MM.1S (cell line): ENCODE data around the gene TBX19.
A peak's percentile ranks its signal among the peaks of the same experiment; 100 is the strongest.

Experiments
- DNase-seq: peaks from one replicate; pipeline ENCODE4 v3.0.0-alpha.2; 2015
- H2AFZ ChIP-seq: fragments of 300-600 bp; sonication (generic); 2 replicates; pipeline ENCODE4 v1.6.0; 2016; ENCODE audit warnings: antibody characterized with exemption, low read length
- H3F3A ChIP-seq: fragments of 300-600 bp; sonication (generic); 2 replicates; pipeline ENCODE4 v1.6.1; 2016; ENCODE audit warnings: mild to moderate bottlenecking, antibody characterized with exemption, low read length, moderate library complexity, mixed read lengths; ENCODE audit not compliant: insufficient read depth
- H3K27ac ChIP-seq: fragments of 300-600 bp; sonication (generic); 2 replicates; pipeline ENCODE4 v1.5.1; 2016; ENCODE audit warnings: mild to moderate bottlenecking, low read length
- H3K27me3 ChIP-seq: fragments of 300-600 bp; sonication (generic); replicated peaks from 2 replicates; pipeline ENCODE4 v1.6.0; 2016; ENCODE audit warnings: low read length; ENCODE audit not compliant: insufficient read depth
- H3K36me3 ChIP-seq: fragments of 300-600 bp; sonication (generic); replicated peaks from 2 replicates; pipeline ENCODE4 v1.6.1; 2016; ENCODE audit warnings: mild to moderate bottlenecking, low read length, mixed read lengths; ENCODE audit not compliant: insufficient read depth
- H3K4me1 ChIP-seq: fragments of 300-600 bp; sonication (generic); 2 replicates; pipeline ENCODE4 v1.6.1; 2016; ENCODE audit warnings: low read length, mixed read lengths
- H3K4me2 ChIP-seq: fragments of 300-600 bp; sonication (generic); 2 replicates; pipeline ENCODE4 v1.6.0; 2016; ENCODE audit warnings: low read depth, low read length
- H3K4me3 ChIP-seq: fragments of 300-600 bp; sonication (generic); 2 replicates; pipeline ENCODE4 v1.5.1; 2016; ENCODE audit warnings: low read length, mixed read lengths
- H3K79me2 ChIP-seq: fragments of 300-600 bp; sonication (generic); 2 replicates; pipeline ENCODE4 v1.6.1; 2016; ENCODE audit warnings: mixed run types, low read length, mixed read lengths
- H3K9ac ChIP-seq: fragments of 300-600 bp; sonication (generic); 2 replicates; pipeline ENCODE4 v1.6.1; 2016; ENCODE audit warnings: low read length, mixed read lengths
- H3K9me2 ChIP-seq: fragments of 300-600 bp; sonication (generic); replicated peaks from 2 replicates; pipeline ENCODE4 v1.6.1; 2016; ENCODE audit warnings: mild to moderate bottlenecking, low read length, mixed read lengths; ENCODE audit not compliant: insufficient read depth
- H3K9me3 ChIP-seq: fragments of 300-600 bp; sonication (generic); replicated peaks from 2 replicates; pipeline ENCODE4 v1.6.1; 2016; ENCODE audit warnings: mild to moderate bottlenecking, low read length, mixed read lengths; ENCODE audit not compliant: insufficient read depth
- H4K20me1 ChIP-seq: fragments of 300-600 bp; sonication (generic); 2 replicates; pipeline ENCODE4 v1.6.1; 2016; ENCODE audit warnings: mild to moderate bottlenecking, low read length, moderate library complexity, mixed read lengths; ENCODE audit not compliant: insufficient read depth
- CTCF ChIP-seq: fragments of 300-600 bp; sonication (generic); IDR thresholded peaks from 2 replicates; pipeline ENCODE4 v1.5.1; 2016; ENCODE audit warnings: antibody characterized with exemption, low read length, mixed read lengths
- EZH2 ChIP-seq: fragments of 300-600 bp; sonication (generic); optimal IDR thresholded peaks from 2 replicates; pipeline ENCODE3; 2017; ENCODE audit warnings: low read depth, mild to moderate bottlenecking, antibody characterized with exemption, low read length, mixed read lengths
- EZH2phosphoT487 ChIP-seq: fragments of 300-600 bp; sonication (generic); IDR thresholded peaks from 2 replicates; pipeline ENCODE4 v1.6.1; 2018; ENCODE audit warnings: antibody characterized with exemption, low read length

Gene TBX19

DNA sequence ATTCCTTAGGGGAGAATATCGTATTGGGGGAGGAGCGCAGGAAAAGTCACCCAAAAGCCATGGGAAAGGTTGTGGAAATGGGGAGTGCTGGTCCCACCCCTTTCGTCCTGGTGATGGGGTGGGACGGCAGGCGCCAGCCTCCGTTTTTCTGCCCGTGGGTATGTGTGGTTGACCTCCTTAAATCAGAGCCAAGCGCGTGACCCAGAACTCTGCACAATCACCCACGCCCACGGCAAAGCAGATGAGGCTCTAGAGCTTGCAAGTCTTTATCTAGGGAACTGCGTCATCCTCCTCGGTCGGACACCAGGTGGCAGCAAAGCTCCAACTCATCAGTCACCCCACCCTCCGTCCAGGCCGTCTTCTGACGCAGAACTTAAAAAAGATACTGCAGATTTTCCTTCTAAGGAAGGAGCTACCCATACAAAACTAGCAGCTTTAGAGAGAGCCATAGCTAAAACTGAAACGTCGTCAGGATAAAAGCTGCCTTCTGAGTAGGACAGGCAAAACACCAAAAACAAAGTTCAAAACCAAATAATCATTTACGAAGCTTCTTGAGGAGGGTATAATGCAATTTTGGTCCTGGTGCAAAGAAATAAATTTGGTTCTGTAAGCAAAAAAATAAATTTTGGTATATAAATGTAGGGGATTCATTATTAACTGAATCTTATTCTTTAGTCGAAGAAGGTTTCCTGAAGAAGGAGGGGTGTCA lies 62.0 kb downstream of the TBX19 start:
- Histone ChIP-seq H3K36me3 (no peaks in the 10 kb centered on the region), H3K79me2 (no peaks in the 10 kb centered on the region), H3K4me3 (peak overlapping the region; percentile 19; the same call in 1 of the 2 replicates), H3K4me2 (peak overlapping the region; percentile 57), H3F3A (peaks cover 27% of the 10 kb centered on the region), H3K27ac (peak overlapping the region; percentile 34; the same call in 1 of the 2 replicates), H3K9me3 (no peaks in the 10 kb centered on the region), H2AFZ (peak overlapping the region; percentile 32; the same call in 1 of the 2 replicates), H4K20me1 (no peaks in the 10 kb centered on the region), H3K9ac (peak overlapping the region; percentile 9; the same call in 1 of the 2 replicates), H3K4me1 (peaks cover 36% of the 10 kb centered on the region), H3K9me2 (no peaks in the 10 kb centered on the region), H3K27me3 (no peaks in the 10 kb centered on the region)
- TF ChIP-seq CTCF (peak; percentile 72), EZH2 (no peak)
- DNase-seq: peak; percentile 94

- Histone ChIP-seq H3K79me2 (no peaks in the 10 kb centered on the region), H3K4me2 (peak overlapping the region; percentile 57; the same call in 1 of the 2 replicates), H3K27me3 (no peaks in the 10 kb centered on the region), H3F3A (peaks cover 27% of the 10 kb centered on the region), H3K9me3 (no peaks in the 10 kb centered on the region), H3K4me3 (no peak overlapping the region), H3K9ac (no peak overlapping the region), H4K20me1 (no peaks in the 10 kb centered on the region), H2AFZ (peak overlapping the region; percentile 26), H3K9me2 (no peaks in the 10 kb centered on the region), H3K27ac (peak overlapping the region; percentile 34; the same call in 1 of the 2 replicates), H3K4me1 (peaks cover 36% of the 10 kb centered on the region), H3K36me3 (no peaks in the 10 kb centered on the region)
- DNase-seq: peak; percentile 43
- TF ChIP-seq CTCF (peak; percentile 75), EZH2 (no peak)
Measured at GRCh38 chr1:168343566-168343965, 62.9 kb downstream of the TBX19 start.

- Histone ChIP-seq H3K27ac (no peak overlapping the region), H3F3A (peaks cover 27% of the 10 kb centered on the region), H2AFZ (no peak overlapping the region), H3K9me3 (no peaks in the 10 kb centered on the region), H3K9ac (no peak overlapping the region), H3K36me3 (no peaks in the 10 kb centered on the region), H3K79me2 (no peaks in the 10 kb centered on the region), H3K9me2 (no peaks in the 10 kb centered on the region), H3K4me3 (no peak overlapping the region), H4K20me1 (no peaks in the 10 kb centered on the region), H3K4me1 (peaks cover 36% of the 10 kb centered on the region), H3K4me2 (no peak overlapping the region), H3K27me3 (no peaks in the 10 kb centered on the region)
- DNase-seq: no peak
- no peak for TF ChIP-seq CTCF
- TF ChIP-seq EZH2phosphoT487: no peak
- TF ChIP-seq EZH2: no peak
Measured at GRCh38 chr1:168344517-168344916, 63.8 kb downstream of the TBX19 start.
